Smooth muscle cell (in vitro differentiated cells): ENCODE data around the gene P4HA3. TPM values are rescaled to one million over a fixed set of nuclear protein-coding genes. Genes with fewer than 3 reads are reported as not detected.

Experiments
- DNase-seq: peaks from one replicate; lab custom pipeline; 2025; ENCODE audit not compliant: unreplicated experiment; lab: John Stamatoyannopoulos, UW
- H2AFZ ChIP-seq: fragments of 200-600 bp; sonication (generic); 2 replicates; pipeline ENCODE4 v1.6.0; 2016; ENCODE audit warnings: antibody characterized with exemption, low read depth, mild to moderate bottlenecking
- H3F3A ChIP-seq: fragments of 200-600 bp; sonication (generic); 2 replicates; pipeline ENCODE4 v1.6.0; 2017; ENCODE audit warnings: antibody characterized with exemption, low read depth
- H3K27ac ChIP-seq: fragments of 200-600 bp; sonication (generic); 2 replicates; pipeline ENCODE4 v1.5.1; 2016; ENCODE audit warnings: low read depth, mild to moderate bottlenecking
- H3K27me3 ChIP-seq: fragments of 200-600 bp; sonication (generic); 2 replicates; pipeline ENCODE4 v1.6.1; 2016; ENCODE audit warnings: low read depth, mild to moderate bottlenecking
- H3K36me3 ChIP-seq: fragments of 200-600 bp; sonication (generic); 2 replicates; pipeline ENCODE4 v1.5.1; 2016; ENCODE audit warnings: low read depth
- H3K4me1 ChIP-seq: fragments of 200-600 bp; sonication (generic); 2 replicates; pipeline ENCODE4 v1.5.1; 2016; ENCODE audit warnings: low read depth
- H3K4me2 ChIP-seq: fragments of 200-600 bp; sonication (generic); 2 replicates; pipeline ENCODE4 v1.6.0; 2016; ENCODE audit warnings: mild to moderate bottlenecking
- H3K4me3 ChIP-seq: fragments of 200-600 bp; sonication (generic); 2 replicates; pipeline ENCODE4 v1.5.1; 2016; ENCODE audit warnings: mild to moderate bottlenecking
- H3K79me2 ChIP-seq: fragments of 200-600 bp; sonication (generic); 2 replicates; pipeline ENCODE4 v1.6.0; 2016; ENCODE audit warnings: low read depth, mild to moderate bottlenecking
- H3K9ac ChIP-seq: fragments of 200-600 bp; sonication (generic); 2 replicates; pipeline ENCODE4 v1.6.0; 2016; ENCODE audit warnings: low read depth
- H3K9me3 ChIP-seq: fragments of 200-600 bp; sonication (generic); replicated peaks from 2 replicates; pipeline ENCODE4 v1.5.1; 2016; ENCODE audit warnings: low read depth
- H4K20me1 ChIP-seq: fragments of 200-600 bp; sonication (generic); 2 replicates; pipeline ENCODE4 v1.6.0; 2016; ENCODE audit warnings: low read depth
- CTCF ChIP-seq: fragments of 200-600 bp; sonication (generic); IDR thresholded peaks from 2 replicates; pipeline ENCODE4 v1.5.1; 2017; ENCODE audit warnings: borderline replicate concordance, mild to moderate bottlenecking, antibody characterized with exemption; ENCODE audit not compliant: insufficient read depth, poor library complexity, severe bottlenecking
- WGBS: methylation state at CpG from one replicate; pipeline ENCODE4 v1.1.7; 2016; ENCODE audit warnings: low lambda C conversion rate; 5-methylcytosine and 5-hydroxymethylcytosine counted together
- polyA plus RNA-seq: library from polyadenylated mRNA; unstranded; fragments of >200 nt; fragmentation: Nextera tagmentation; extraction: Ambion mirVana; gene quantifications from 2 replicates; pipeline ENCODE4 v1.2.1, GENCODE V29; 2016
- total RNA-seq: library from RNA; depleted of rRNA; stranded (reverse); fragments of >200 nt; gene quantifications from 2 replicates; pipeline ENCODE4 v1.2.3, GENCODE V29; 2014

The P4HA3 gene
- total and polyA plus RNA-seq, 2 experiments from 2014 or later, result 6.9 to 18.9 TPM

- H3F3A ChIP-seq, result no peaks in the 10 kb centered on the region
- no peaks in the 10 kb centered on the region for H3K79me2 ChIP-seq
- no peak overlapping the region for H3K4me3 ChIP-seq
- no peak overlapping the region for H3K9ac ChIP-seq
- H3K27ac ChIP-seq, result no peak overlapping the region
- H3K27me3 ChIP-seq, result no peaks in the 10 kb centered on the region
- H3K4me1 ChIP-seq, result no peaks in the 10 kb centered on the region
- no peak overlapping the region for H3K4me2 ChIP-seq
- H2AFZ ChIP-seq, result no peak overlapping the region
- H4K20me1 ChIP-seq, result peaks cover 1% of the 10 kb centered on the region
- no peak for DNase-seq
- no peaks in the 10 kb centered on the region for H3K9me3 ChIP-seq
- WGBS, result 100% methylated on average over 6 of the region's 6 CpGs
- peaks cover 21% of the 10 kb centered on the region for H3K36me3 ChIP-seq
- TF ChIP-seq CTCF, result no peak
Measured at GRCh38 chr11:74232311-74232950, 79.0 kb downstream of the P4HA3 start.

GRCh38 chr11:74226907-74227306 lies 84.5 kb downstream of the P4HA3 start:
- WGBS, result 71% methylated on average over 2 of the region's 2 CpGs
- Histone ChIP-seq H4K20me1 (peaks cover 11% of the 10 kb centered on the region), H3K27ac (no peak overlapping the region), H3K36me3 (peaks cover 10% of the 10 kb centered on the region), H3K9me3 (no peaks in the 10 kb centered on the region), H3K27me3 (no peaks in the 10 kb centered on the region), H3K79me2 (peaks cover 3% of the 10 kb centered on the region), H3K9ac (no peak overlapping the region), H3K4me1 (no peaks in the 10 kb centered on the region), H3F3A (no peaks in the 10 kb centered on the region), H3K4me2 (no peak overlapping the region), H2AFZ (no peak overlapping the region), H3K4me3 (no peak overlapping the region)
- no peak for DNase-seq
- TF ChIP-seq CTCF, result no peak

- Histone ChIP-seq H3K4me2 (no peak overlapping the region), H2AFZ (no peak overlapping the region), H3K27me3 (no peaks in the 10 kb centered on the region), H3K9ac (no peak overlapping the region), H4K20me1 (peaks cover 15% of the 10 kb centered on the region), H3K36me3 (no peaks in the 10 kb centered on the region), H3K4me1 (no peaks in the 10 kb centered on the region), H3F3A (no peaks in the 10 kb centered on the region), H3K79me2 (peaks cover 3% of the 10 kb centered on the region), H3K9me3 (no peaks in the 10 kb centered on the region), H3K4me3 (no peak overlapping the region), H3K27ac (no peak overlapping the region)
- 95% methylated on average over 4 of the region's 4 CpGs for WGBS
- TF ChIP-seq CTCF, result no peak
- DNase-seq, result no peak
Measured at GRCh38 chr11:74225565-74225964, 85.9 kb downstream of the P4HA3 start.

- Histone ChIP-seq H3K4me2 (no peak overlapping the region), H2AFZ (no peak overlapping the region), H3K27me3 (no peaks in the 10 kb centered on the region), H3K79me2 (peaks cover 3% of the 10 kb centered on the region), H3K9me3 (no peaks in the 10 kb centered on the region), H3K27ac (no peak overlapping the region), H3F3A (no peaks in the 10 kb centered on the region), H3K4me1 (no peaks in the 10 kb centered on the region), H3K4me3 (no peak overlapping the region), H3K9ac (no peak overlapping the region), H3K36me3 (no peaks in the 10 kb centered on the region), H4K20me1 (peaks cover 8% of the 10 kb centered on the region)
- 18% methylated on average over 1 of the region's 1 CpG for WGBS
- no peak for TF ChIP-seq CTCF
- DNase-seq, result no peak
Measured at GRCh38 chr11:74221816-74222215, 89.6 kb downstream of the P4HA3 start.
